Activated T-cell treated with anti-CD3 and anti-CD28 coated beads for 1 hour (primary cell): Measurements from ENCODE around the gene ZNF441.
"Not testable (repeated sequence)": the region's sequence is repeated elsewhere in the genome, so short reads cannot be mapped to it uniquely, and the experiment has no call there.

Source experiments
- DNase-seq: peaks from one replicate; pipeline ENCODE4 v3.0.0-alpha.2; 2020; ENCODE audit warnings: low read depth

The ZNF441 gene

DNA sequence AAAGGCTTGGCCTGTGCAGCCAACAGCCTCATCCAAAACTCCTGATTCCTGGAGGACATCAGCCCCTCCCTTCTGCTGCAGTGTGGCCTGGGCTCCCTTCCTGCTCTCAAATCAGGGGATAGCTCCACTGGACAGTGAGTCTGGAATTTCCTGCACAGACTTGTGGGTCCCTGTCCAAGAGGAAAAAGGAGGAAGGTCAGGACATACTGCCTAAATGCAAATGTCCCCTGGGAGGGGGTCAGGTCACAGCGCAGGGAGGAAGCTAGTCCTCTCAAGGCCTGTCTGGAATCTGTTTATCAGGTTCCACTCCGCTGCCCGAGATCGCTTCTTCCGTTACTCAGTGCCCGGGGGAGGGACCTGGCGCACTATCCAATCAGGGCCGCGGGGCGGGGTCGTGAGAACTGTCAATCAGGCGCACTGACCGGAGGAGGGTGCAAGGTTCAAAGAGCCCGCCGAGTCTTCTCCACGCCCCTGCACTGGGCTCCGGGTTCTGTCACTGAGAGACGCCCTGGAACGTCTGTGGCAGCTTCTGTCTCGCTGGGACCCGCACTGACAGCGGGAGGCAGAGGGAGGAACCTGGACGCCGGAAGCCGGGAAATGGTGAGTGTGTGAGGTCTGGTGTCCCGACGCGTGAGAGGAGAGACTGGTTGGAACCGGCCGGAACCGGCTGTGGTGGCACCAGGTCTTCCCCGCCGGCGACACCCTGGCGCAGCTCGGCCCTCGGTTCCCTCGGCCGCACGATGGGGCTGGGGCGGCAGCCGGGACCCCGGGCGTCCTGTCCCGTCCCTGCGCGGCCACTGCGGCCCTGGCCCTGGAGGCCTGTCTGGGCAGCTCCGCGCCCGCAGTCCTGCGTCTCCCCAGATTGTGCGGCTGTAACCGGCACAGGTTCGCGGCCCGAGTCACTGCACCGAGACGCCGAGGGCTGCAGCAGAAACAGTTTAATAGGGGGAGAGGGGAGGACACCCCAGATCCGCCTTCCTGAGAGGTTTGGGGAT lies at the start of gene ZNF441:
ZNF441 (plus strand) TSS at position 404 of the 995 bp plus-strand sequence; CDS start at position 598, 194 bp downstream.
- peak; percentile 88 for DNase-seq

DNA sequence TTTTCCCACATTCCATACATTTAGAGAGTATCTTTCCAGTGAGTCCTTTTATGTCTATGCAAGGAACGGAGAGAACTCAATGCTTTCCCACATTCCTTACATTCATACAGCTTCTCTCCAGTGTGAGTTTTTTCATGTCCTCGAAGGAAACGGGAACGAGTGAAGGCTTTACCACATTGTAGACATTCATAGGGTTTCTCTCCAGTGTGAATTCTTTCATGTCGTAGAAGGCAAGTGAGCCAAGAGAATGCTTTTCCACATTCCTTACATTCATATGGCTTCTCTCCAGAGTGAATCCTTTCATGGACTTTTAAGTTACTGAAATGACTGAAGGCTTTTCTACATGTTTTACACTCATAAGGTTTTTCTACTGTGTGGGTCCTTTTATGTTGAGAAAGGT lies 45.1 kb upstream of the ZNF441 start:
- DNase-seq: no peak

DNA sequence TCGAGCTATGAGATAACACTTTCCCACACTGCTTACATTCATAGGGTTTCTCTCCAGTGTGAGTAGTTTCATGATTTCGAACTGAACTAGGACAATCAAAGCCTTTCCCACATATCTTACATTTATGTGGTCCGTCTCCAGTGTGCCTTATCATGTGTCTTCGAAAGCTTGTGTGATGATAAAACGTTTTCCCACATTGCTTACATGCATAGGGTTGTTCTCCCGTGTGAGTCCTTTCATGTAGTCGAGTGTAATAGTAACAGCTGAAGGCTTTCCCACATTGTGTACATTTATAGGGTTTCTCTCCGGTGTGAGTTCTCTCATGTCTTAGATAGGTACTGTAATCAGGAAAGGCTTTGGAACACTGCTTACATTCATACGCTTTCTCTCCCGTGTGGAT lies 44.4 kb upstream of the ZNF441 start:
- no peak for DNase-seq

DNA sequence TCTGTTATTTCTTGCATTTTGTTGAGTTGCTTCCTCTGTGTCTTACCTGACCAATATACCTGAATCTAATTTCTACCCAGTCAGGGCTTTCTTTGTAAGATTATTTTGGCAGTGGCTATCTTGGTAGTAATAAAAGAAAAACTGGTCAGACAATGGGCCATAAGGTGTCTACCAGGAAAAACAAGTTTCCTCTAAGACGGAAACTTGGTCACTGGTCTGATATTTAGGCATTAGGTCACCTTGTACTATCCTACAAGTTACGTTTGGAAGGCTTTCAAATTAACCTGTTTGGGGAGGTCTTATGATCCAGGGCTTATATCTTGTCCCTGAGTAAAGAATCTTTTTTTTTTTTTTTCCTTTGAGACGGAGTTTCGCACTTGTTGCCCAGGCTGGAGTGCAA lies 37.2 kb upstream of the ZNF441 start:
- no peak for DNase-seq

DNA sequence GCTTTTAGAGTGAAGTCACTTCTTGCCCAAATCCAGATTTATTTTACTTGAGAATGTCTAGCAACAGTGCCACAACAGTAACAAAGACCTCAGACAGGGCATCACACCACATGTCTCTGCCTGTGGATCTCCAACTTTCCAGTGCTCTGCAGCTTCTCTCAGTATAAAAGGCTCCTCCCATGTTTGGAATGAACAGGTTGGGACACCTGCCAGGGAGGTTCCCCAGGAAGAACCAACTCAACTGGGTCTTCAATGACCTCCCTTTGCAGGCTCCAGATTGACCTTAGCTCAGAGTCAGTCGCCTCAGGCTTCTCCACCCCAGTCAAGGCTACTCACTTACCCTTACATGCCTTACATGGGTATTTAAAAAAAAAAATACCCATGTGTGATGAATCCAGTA lies 31.4 kb upstream of the ZNF441 start:
- DNase-seq: no peak

DNA sequence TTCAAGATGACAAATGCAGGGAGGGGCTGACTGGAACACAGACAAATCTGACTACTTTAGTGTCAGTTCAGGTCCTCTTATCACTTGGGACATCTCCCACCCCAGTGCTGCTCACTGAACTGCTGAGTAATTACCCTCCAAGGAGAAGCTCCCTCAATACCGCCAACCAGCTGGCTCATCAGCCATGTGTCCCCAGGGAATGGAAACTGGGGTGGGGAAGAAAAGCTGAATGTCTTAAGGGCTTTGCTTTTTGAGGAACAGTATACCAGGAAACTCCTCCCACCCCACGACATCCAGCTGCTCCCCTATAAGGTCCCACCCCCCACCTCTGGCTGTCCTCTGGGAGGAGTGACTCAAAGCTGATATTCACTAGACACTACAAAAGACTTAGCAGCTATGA lies 30.1 kb upstream of the ZNF441 start:
- DNase-seq: no peak

DNA sequence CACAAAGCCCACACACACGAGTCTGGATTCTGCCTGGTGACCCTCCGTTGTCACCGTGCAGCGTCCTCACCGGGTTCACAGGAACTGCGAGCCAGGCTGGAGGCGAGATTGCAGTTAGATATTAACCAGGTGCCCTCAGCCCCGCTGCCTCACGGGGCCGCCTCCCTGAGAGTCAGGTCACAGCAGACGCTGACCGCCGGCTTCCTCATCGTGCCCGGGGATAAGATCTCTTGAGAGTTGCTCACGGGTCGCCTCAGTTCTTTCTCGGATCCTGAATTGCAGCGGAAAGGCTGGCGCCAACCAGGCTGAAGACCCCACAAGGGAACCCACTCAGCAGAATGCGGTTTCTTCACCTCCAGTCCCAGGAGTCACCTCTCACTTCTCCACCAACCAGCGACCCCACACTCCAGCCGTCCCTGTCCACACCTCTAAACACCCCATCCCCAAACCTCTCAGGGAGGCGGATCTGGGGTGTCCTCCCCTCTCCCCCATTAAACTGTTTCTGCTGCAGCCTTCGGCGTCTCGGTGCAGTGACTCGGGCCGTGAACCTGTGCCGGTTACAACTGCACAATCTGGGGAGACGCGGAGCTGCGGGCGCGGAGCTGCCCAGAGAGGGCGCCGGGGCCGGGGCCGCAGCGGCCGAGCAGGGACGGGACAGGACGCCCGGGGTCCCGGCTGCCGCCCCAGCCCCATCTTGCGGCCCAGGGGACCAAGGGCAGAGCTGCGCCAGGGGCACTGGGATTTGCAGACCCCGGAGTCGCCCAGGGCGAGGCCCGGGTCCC lies 28.6 kb upstream of the ZNF441 start:
- DNase-seq: peak; percentile 5

DNA sequence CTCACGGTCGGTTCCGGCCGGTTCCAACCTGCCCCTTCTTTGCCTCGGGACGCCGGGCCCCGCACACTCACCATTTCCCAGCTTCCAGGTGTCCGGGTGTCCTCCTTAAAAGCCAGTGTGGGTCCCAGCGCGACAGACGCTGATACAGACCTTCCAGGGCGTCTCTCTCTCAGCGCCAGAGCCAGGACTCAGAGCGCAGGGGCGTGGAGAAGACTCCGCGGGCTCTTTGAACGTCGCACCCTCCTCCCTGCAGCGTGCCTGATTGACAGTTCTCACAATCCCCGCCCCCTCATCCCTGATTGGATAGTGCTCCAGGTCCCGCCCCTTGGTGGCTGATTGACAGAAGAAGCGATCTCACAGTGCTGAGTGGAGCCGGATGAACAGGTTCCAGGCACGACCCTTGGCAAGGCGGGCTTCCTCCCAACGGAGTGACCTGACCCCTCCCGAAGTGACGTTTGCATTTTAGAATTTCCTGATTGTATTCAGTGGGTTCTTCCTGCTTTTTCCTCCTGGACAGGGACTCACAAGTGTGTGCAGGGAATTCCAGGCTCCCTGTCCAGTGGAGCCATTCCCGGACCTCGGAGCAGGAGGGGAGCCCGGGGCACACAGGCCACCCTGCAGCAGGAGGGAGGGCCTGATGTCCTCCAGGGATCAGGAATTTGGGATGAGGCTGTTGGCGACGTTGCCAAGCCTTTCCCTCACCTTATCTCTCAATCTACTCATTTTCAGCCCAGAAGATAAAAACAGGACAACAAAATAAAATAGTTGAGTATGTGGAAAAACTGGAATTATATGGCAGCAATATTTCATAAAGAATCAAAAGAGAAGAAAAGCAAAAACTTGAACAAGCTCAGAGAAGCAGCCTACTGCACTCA lies 27.8 kb upstream of the ZNF441 start, which contains the start of gene ZNF823:
ZNF823 (minus strand) TSS at position 201 of the 875 bp plus-strand sequence; CDS start at position 74, 127 bp downstream.
- DNase-seq: peak; percentile 97

DNA sequence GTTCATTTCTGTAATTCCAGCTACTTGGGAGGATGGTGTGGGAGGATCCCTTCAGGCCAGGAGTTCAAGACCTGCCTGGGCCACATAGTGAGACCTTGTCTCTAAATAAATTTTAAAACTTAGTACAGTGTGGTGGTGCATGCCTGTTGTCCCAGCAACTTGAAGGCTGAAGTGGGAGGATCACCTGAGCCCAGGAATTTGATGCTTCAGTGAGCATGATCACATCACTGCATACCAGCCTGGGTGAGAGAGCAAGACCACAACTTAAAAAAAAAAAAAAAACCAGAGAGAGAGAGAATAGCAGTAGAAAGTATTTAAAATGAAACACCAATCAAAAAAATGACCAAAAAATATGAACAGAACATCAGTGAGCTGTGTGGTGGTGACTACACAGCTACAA lies 20.9 kb upstream of the ZNF441 start:
- no peak for DNase-seq

DNA sequence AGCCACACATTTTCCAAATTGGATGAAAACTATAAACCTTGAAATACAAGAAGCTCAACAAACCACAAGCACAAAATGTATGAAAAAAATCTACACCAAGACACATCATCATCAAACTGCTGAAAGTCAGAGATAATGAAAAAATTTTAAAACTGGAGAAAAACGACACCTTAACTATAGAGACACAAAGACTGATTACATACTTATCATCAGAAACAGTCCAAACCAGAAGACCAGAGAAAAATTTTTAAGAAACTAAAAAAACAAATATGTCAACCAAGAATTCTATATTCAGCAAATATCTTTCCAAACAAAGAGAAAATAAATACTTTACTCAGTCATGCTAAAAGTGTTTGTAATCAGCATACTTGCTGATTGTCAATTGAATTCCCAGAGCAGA lies 19.5 kb upstream of the ZNF441 start:
- DNase-seq: no peak

DNA sequence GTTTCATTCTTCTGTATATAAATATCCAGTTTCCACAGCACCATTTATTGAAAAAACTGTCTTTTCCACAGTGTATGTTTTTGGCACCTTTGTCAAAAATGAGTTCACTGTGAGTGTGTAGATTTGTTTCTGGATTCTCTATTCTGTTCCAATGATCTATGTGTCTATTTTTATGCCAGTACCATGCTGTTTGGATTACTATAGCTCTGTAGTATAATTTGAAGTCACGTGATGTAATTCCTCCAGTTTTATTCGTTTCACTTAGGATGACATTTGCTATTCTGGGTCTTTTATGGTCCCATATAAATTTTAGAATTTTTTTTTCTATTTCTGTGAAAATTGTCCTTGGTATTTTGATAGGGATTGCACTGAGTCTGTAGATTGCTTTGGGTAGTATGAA lies 17.0 kb upstream of the ZNF441 start:
- DNase-seq: no peak

DNA sequence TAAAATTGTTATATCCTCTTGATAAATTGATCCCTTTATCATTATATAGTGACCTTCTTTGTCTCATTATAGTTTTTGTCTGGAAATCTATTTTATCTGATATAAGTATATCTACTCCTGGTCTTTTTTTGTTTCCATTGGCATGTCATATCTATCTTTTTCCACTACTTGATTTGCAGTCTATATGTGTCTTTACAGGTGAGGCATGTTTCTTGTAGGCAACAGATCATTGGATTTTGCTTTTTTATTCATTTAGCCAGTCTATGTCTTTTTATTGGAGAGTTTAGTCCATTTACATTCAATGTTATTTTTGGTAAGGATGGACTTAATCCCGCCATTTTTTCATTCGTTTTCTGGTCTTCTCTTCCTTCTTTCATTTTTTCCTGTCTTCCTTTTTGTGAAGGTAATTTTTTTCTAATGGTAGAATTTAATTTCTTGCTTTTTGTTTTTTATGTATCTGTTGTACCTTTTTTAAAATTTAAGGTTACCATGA lies 14.5 kb upstream of the ZNF441 start:
- DNase-seq: no peak

DNA sequence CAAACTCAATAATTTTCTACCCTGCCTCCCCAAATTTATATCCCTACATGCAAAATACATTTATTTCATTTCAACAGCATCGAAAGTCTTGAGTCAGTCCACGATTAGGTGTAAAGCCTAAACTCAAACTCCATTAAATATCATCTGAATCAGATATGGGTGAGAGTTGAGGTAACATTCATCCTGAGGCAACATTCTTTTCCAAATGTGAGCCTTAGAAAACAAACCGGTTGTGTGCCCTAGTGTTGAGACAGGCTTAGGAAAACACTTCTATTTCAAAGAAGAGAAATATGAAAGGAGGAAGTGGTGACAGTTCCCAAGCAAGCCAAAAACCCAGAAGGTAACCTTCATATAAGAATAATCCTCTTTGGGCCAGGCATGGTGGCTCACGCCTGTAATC lies 12.1 kb upstream of the ZNF441 start:
- no peak for DNase-seq

DNA sequence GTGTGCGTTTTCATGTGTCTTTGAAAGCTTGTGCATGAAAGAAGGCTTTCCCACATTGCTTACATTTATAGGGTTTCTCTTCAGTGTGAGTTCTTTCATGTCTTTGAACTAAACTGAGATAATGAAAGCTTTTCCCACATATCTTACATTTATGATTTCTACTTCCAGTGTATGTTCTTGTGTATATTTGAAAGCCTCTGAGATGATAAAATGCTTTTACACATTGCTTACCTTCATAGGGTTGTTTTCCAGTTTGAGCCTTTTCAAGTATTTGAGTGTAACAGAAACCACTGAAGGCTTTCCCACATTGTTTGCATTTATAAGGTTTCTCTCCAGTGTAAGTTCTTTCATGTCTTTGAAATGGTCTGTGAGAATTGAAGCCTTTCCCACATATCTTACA lies 9.8 kb upstream of the ZNF441 start:
- DNase-seq: no peak

DNA sequence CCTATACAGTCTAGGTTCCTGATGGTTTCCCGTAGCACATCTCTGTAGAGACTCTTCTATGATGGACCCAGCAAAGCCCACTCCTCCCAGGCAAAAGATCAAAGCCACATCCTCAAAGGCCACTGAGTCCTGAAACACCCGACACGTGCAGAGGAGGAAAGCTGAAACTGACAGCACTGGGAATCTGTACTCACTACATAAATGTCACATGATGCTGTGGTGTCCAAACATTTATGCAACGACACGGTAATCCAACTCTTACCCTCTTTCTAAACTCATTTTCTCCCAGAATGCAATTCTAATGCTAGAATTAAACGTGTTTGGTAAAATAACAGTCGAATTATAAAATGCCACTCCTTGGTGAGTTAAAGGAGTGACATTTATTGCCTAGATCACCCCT lies 7.0 kb upstream of the ZNF441 start:
- no peak for DNase-seq

DNA sequence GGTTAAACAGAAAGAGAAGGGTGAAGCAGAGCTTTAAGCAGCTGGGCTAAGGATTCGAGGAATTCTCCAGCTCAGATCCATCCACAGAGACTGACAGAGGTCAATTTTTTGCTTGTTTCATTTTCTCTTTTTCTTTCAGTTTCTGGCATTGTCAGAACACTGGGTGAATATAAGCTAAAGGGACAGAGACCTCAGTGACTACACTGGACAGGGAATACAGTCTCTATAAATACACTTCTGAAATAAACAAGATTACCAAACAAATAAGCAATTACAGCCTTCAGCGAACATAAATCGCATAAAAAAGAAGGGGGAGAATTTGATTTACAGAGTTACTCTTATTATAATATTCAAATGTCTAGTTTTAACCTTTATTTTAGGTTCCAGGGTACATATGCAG lies 3.7 kb upstream of the ZNF441 start:
- no peak for DNase-seq

DNA sequence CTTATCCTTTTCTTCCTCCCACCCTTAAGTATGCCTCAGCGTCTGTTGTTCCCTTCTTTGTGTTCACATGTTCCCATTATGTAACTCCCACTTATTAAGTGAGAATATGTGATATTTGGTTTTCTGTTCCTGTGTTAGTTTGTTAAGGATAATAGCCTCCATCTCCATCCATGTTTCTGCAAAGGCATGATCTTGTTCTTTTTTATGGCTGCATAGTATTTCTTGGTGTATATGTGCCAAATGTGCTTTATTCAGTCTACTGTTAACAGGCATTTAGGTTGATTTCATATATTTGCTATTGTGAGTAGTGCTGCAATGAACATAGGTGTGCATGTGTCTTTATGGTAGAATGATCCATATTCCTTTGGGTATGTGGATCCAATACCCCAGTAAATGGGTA lies 3.2 kb upstream of the ZNF441 start:
- no peak for DNase-seq

DNA sequence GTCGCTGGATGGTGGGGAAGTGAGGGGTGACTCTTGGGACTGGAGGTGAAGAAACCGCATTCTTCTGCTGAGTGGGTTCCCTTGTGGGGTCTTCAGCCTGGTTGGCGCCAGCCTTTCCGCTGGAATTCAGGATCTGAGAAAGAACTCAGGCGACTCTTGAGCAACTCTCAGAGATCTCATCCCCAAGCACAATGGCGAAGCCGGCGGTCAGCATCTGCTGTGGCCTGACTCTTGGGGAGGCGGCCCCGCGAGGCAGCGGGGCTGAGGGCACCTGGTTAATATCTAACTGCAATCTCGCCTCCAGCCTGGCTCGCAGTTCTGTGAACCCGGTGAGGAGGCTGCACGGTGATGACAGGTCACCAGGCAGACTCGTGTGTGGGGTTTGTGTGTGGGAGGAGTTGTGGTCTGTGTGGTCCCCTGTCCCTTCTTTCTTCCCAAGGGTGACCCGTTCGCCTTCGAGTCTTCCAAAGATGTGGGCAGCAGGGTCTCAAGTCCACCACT lies 883 bp downstream of the ZNF441 start:
- peak; percentile 15 for DNase-seq

DNA sequence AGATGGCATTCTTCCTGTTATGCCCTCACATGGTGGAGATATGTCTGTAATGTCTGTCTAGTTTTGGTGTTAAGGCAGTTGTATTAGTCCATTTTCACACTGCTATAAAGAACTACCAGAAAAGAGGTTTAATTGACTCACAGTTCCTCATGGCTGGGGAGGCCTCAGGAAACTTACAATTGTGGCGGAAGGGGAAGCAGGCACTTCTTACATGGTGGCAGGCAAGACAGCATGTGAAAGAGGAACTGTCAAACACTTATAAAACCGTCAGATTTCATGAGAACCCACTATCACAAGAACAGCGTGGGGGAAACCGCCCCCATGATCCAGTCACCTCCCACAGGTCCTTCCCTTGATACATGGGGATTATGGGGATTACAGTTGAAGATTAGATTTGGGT lies 3.2 kb downstream of the ZNF441 start:
- no peak for DNase-seq

DNA sequence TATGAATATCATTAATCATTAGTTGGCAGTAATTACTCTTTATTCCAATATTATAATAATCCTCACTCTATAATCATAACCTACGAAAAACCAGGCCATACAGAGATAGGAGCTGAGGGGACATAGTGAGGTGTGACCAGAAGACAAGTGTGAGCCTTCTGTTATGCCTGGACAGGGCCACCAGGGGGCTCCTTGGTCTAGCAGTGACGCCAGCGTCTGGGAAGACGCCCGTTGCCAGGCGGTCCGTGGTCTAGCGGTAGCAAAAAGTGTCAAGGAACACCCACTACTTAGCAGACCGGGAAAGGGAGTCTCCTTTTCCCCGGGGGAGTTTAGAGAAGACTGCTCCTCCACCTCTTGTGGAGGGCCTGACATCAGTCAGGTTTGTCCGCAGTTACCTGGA lies 4.7 kb downstream of the ZNF441 start:
- DNase-seq: not testable (repeated sequence)

DNA sequence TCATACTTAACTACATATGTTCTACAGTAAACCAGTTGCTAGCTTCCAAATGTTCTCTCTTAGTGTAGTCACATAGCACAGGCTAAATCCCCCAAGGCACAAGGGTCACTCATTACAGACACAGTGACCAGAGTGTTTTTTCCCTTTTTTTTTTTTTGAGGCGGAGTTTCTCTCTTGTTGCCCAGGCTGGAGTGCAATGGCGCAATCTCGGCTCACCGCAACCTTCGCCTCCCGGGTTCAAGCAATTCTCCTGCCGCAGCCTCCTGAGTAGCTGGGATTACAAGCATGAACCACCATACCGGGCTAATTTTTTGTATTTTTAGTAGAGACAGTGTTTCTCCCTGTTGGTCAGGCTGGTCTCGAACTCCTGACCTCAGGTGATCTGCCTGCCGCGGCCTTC lies 9.9 kb downstream of the ZNF441 start:
- DNase-seq: not testable (repeated sequence)
